HG03108 (cell line): ENCODE results near the gene GATM.
"Not testable (repeated sequence)": the region's sequence is repeated elsewhere in the genome, so short reads cannot be mapped to it uniquely, and the experiment has no call there.

Source experiments
- ATAC-seq: cut with Tn5 transposase; IDR thresholded peaks from one replicate; pipeline ENCODE4 v1.9.1; 2021; ENCODE audit warnings: moderate library complexity; ENCODE audit not compliant: unreplicated experiment

Gene GATM

GRCh38 chr15:45355860-45356259 lies 22.5 kb downstream of the GATM start:
- ATAC-seq, result no peak

DNA sequence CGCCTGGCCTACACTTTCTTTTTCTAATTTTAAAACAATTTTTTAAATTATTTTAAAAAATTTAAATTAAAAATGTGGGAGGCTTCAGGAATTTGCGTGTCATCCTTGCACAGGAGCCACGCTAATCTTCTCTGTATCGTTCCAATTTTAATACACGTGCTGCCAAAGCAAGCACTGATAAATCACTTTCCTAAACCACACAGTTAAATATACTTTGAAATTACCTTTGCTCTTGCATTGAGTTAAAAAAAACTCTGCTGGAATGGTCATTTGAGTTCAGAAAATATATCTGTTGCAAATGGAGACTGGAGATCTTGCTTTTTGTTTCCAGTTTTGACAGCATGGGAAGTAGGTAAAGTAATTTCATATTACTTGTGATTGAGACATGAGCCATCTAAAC lies 23.6 kb downstream of the GATM start:
- no peak for ATAC-seq

DNA sequence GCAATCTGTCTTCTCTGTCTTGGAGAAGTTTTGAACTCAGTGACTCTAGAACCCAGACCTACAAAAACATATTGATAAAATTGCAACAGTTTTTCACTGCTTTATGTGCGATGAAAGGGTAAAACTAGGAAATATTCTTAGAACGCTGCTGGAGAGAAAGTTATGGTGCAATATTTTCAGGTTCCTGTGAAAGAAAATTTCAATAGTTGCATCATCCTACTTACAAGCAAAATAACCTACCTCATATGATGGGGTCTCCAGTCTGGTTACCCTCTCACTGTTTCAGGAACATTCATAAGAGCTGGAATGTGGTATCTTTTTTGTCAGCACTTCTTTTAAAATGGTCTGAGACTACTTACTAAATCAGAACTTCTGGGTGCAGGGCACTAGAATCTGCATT lies 27.1 kb downstream of the GATM start:
- no peak for ATAC-seq

- ATAC-seq, result no peak
These were observed 28.7 kb downstream of the GATM start for GRCh38 chr15:45349623-45350022.

- no peak for ATAC-seq
These were observed 30.4 kb downstream of the GATM start for GRCh38 chr15:45347989-45348388.

- ATAC-seq, result no peak
These were observed 31.3 kb downstream of the GATM start for GRCh38 chr15:45347033-45347432.

DNA sequence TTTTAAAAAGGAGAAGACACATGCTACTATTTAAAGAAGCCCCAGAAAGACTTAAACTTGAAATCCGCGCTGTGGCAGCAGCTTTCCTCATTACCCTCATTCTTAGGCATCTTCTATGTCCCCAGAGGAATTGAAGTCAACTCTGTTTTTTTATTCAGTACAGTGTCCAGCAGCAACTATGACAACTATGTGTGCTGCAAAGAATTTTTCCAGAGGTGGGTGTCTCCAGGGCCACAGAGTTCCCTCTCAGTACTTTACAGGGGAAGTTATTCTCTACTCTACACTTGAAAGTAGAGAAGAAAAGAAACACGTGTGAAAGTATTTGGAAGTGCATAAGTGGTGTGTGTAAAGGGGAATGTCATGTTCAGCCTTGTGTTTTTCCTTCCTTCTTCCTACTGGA lies 32.0 kb downstream of the GATM start:
- ATAC-seq, result no peak

DNA sequence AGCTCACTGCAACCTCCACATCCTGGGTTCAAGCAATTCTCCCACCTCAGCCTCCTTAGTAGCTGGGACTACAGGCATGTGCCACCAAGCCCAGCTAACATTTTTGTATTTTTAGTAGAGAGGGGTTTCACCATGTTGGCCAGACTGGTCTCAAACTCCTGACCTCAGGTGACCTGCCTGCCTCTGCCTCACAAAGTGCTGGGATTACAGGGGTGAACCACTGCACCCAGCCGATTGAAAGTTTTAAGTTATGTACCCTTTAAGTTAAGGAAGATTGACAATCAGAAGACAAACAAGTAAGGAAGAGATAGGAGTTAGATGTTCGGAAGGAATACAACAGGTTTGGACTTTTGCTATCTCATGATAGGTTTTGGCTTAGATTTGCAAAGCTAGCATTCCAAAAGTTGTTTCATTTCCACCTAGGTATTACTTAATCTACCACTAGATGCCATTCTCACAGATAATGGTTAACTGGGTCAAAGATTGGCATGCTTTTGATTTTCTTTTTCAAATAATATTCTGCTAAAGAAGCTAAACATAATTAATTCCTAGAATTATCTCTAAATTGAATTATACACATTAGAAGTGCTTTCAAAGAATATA lies 35.0 kb downstream of the GATM start:
- no peak for ATAC-seq

DNA sequence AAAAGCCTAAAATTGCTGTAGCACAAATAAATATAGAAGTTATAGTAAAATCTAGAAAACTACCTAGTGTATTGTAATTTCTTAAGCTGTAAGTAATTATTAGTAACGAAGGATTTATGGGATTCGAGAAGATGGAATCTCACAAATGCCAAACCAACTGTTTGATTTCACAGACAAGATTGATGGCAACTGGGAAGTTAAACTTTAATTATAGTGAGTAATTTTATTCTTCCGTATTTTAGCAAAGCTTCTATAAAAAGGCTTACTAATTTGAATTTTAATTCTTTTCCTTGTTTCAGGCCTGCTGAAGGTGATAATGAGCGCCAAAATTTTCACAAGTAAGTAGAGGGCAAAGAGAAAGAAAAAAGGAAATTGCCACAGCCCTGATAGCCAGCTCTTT lies 36.6 kb downstream of the GATM start:
- no peak for ATAC-seq

DNA sequence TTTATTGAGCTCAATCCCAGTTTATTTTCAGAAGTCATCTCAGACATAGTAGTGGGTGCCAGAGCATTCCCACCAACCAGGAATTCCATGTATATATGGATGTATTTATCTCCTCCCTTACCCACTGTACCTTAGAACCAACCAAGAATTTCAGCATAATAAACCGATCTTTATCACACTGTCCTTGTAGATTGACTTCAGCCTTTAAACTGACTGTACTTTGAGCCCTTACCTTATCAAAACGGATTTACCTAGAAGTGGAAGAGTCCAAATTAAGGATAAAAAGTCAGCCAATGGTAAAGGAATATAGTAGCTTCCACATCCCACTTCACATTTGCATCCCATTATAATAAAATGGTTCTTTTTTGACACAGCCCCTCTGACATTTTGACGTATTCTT lies 37.9 kb downstream of the GATM start:
- ATAC-seq, result no peak

DNA sequence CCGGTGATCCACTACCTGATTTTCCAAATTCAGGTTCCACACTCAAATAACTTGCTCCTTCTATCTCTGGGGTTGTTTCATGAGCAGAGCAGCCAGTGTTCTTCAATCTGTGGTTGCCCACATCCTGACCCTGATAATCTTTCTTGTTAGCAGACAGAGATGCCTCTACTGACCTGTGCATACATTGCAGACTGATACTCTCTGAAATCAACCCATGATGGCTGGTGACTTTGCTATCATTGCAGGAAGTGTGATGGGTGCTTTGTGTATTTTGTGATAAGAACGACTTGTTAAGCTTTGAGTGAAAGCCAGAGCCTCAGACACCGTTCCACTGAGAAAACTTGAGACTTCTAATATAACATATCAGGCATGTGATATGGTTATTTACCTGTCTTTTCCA lies 39.9 kb downstream of the GATM start:
- no peak for ATAC-seq

- ATAC-seq, result no peak
These were observed 41.1 kb downstream of the GATM start for GRCh38 chr15:45337224-45337623.

DNA sequence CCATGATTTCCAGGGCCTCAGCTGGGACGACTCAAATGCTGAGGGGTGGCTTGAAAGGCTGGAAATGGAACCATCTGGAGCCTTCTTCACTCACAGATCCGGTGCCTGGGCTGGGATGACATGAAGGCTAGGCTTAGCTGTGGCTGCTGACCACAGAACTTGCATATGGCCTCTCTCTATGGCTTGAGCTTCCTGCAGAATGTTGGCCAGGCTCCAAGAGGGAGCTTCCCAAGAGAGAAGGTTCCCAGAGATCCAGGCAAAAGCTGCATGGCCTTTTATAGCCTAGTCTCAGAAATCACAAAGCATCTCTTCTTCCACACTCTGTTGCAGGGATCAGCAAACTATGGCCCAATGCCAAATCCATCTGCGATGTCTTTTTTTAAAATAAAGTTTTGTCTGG lies 44.8 kb downstream of the GATM start:
- no peak for ATAC-seq

DNA sequence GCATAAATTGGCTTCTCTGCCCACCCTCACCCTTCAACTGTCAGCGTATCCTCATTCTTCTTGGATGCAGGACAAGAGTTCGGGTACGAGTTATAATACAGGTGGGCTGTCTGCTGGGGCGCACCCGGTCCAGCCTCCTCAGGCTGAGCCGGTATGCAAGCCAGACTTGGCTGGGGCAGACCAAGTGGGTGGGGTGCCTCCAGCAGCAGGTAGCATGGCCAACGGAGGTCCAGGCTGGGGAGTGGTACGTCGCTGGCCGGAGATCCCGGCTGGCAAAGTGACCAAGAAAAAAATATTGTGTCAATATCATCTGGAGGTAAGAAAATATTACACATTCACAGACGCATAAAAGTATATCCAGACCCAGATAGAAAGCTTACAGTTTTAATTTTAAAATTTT lies 45.6 kb downstream of the GATM start:
- ATAC-seq, result no peak

- ATAC-seq, result no peak
These were observed 46.4 kb downstream of the GATM start for GRCh38 chr15:45331972-45332371.

GRCh38 chr15:45328663-45329062 lies 49.7 kb downstream of the GATM start:
- no peak for ATAC-seq

DNA sequence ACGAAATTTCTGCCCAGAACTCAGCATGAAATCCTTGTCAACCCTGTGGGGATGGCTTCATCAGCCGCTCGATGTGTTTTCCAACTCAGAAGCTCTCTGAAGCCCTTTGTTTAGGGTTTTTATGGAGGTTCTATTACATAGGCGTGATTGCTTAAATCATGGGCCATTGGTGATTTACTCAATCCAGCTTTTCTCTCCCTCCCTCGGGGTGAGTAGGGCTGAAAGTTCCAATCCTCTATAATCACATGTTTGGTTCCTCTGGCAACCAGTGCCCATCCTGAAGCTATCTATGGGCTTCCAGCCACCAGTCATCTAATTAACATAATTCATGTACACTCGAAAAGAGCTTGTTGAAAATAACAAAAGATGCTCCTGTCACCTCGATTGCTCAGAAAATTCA lies 51.6 kb downstream of the GATM start:
- ATAC-seq, result no peak

GRCh38 chr15:45326280-45326679 lies 52.1 kb downstream of the GATM start:
- ATAC-seq, result no peak

GRCh38 chr15:45320581-45321205 lies 57.7 kb downstream of the GATM start:
- ATAC-seq, result no peak

- no peak for ATAC-seq
These were observed 58.7 kb downstream of the GATM start for GRCh38 chr15:45319472-45320214.

DNA sequence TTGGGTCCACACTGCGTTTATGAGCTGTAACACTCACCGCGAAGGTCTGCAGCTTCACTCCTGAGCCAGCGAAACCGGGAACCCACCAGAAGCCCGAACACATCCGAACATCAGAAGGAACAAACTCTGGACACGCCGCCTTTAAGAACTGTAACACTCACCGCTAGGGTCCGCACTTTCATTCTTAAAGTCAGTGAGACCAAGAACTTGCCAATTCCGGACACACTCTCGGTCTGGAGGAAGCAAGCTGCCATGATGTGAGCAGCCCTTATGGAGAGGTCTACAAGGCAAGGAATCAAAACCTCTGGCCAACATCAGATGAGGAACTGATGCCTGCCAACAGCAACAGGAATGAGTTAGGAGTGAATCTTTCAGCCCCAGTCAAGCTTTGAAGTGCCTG lies 63.4 kb downstream of the GATM start:
- ATAC-seq, result no peak

- not testable (repeated sequence) for ATAC-seq
These were observed 64.2 kb downstream of the GATM start for GRCh38 chr15:45314117-45314516.
